GM12875 (cell line): ENCODE measurements around the gene RTEL1.
"Not testable (repeated sequence)": the region's sequence is repeated elsewhere in the genome, so short reads cannot be mapped to it uniquely, and the experiment has no call there.

Experiments used
- H3K4me3 ChIP-seq: one replicate; pipeline ENCODE4 v1.5.1; 2011; ENCODE audit warnings: low read depth, low read length, control low read depth
- TF ChIP-seq, protein P1 (sequence below): IDR thresholded peaks from 2 replicates; pipeline ENCODE4 v1.5.1; 2011; ENCODE audit warnings: low read depth, mild to moderate bottlenecking, control low read depth, inconsistent platforms, low read length, moderate library complexity, borderline replicate concordance; ENCODE audit not compliant: insufficient read depth

The RTEL1 gene, protein sequence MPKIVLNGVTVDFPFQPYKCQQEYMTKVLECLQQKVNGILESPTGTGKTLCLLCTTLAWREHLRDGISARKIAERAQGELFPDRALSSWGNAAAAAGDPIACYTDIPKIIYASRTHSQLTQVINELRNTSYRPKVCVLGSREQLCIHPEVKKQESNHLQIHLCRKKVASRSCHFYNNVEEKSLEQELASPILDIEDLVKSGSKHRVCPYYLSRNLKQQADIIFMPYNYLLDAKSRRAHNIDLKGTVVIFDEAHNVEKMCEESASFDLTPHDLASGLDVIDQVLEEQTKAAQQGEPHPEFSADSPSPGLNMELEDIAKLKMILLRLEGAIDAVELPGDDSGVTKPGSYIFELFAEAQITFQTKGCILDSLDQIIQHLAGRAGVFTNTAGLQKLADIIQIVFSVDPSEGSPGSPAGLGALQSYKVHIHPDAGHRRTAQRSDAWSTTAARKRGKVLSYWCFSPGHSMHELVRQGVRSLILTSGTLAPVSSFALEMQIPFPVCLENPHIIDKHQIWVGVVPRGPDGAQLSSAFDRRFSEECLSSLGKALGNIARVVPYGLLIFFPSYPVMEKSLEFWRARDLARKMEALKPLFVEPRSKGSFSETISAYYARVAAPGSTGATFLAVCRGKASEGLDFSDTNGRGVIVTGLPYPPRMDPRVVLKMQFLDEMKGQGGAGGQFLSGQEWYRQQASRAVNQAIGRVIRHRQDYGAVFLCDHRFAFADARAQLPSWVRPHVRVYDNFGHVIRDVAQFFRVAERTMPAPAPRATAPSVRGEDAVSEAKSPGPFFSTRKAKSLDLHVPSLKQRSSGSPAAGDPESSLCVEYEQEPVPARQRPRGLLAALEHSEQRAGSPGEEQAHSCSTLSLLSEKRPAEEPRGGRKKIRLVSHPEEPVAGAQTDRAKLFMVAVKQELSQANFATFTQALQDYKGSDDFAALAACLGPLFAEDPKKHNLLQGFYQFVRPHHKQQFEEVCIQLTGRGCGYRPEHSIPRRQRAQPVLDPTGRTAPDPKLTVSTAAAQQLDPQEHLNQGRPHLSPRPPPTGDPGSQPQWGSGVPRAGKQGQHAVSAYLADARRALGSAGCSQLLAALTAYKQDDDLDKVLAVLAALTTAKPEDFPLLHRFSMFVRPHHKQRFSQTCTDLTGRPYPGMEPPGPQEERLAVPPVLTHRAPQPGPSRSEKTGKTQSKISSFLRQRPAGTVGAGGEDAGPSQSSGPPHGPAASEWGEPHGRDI (N-terminal part only)

DNA sequence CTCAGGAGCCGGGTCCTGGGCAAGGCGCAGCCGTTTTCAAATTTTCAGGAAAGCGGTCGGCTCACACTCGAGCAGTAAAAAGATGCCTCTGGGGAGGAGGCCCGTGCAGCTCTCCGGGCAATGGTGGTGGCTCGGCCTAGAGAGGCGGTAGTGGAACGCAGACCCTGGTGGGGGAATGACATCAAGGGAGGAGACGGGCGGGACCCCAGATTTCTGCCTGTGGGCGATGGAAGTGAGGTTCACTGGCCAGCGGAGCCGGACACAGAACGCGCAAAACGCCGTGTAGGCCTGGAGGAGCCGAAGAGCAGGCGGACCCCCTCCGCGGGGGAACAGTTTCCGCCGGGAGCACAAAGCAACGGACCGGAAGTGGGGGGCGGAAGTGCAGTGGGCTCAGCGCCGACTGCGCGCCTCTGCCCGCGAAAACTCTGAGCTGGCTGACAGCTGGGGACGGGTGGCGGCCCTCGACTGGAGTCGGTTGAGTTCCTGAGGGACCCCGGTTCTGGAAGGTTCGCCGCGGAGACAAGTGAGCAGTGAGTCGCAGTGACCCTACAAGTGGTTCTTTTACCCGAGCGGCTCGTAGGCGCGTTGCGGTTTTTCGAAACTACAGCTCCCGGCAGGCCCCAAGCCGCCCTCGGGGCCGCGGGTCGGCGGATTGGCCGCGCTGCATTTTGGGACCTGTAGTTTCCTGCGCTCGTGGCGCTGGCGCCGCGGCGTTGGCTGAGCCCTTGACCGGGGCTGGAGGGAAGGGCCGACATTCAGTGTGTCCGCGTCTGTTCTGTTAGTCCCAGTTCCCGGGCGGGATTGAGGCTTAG lies at the start of gene RTEL1:
TSS of gene RTEL1 (plus strand) at position 376 of the 812 bp plus-strand sequence. CDS start 1,091 bp downstream, outside the sequence.
- peak within 1 kb of the TSS; percentile 59 for H3K4me3 ChIP-seq
- TF ChIP-seq, protein P1, sequence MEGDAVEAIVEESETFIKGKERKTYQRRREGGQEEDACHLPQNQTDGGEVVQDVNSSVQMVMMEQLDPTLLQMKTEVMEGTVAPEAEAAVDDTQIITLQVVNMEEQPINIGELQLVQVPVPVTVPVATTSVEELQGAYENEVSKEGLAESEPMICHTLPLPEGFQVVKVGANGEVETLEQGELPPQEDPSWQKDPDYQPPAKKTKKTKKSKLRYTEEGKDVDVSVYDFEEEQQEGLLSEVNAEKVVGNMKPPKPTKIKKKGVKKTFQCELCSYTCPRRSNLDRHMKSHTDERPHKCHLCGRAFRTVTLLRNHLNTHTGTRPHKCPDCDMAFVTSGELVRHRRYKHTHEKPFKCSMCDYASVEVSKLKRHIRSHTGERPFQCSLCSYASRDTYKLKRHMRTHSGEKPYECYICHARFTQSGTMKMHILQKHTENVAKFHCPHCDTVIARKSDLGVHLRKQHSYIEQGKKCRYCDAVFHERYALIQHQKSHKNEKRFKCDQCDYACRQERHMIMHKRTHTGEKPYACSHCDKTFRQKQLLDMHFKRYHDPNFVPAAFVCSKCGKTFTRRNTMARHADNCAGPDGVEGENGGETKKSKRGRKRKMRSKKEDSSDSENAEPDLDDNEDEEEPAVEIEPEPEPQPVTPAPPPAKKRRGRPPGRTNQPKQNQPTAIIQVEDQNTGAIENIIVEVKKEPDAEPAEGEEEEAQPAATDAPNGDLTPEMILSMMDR: no peak

DNA sequence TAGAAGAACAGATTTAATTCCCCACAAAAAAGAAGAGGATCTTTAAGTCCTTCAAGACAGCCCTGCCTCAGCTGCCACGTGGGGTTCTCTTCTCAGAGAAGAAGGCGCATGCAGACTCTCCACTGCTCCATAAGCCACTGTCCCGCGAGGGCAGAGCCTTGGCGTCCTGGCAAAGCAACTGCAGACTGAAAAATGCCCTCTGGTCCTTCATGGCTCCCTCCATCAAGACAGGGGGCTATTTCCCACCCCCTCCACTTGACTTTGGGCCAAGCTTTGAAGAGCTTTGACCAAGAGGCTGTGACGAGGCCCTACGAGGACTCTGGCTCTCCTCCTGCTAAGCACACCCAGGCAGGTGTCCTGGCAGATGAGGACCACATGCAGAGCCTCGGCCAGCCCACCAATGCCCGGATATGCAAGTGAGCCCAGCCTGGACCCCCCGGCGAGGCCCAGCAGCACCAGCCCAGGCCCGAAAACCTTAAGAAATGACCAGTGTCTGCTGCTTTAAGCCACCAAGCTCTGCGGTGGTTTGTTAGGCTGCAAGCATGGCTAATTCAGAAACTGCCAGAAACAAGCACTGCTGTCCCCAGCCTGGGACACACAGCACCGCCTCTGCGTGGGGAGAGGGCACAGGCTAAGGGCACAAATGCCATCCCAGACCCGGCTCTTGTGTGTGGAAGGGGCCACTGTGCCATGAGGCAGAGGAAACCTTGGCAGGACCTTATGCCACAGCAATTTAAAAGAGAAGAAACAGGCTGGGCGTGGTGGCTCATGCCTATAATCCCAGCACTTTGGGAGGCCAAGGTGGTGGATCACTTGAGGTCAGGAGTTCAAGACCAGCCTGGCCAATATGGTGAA lies 47.3 kb upstream of the RTEL1 start:
- TF ChIP-seq, protein P1: no peak
- no peak overlapping the region for H3K4me3 ChIP-seq

DNA sequence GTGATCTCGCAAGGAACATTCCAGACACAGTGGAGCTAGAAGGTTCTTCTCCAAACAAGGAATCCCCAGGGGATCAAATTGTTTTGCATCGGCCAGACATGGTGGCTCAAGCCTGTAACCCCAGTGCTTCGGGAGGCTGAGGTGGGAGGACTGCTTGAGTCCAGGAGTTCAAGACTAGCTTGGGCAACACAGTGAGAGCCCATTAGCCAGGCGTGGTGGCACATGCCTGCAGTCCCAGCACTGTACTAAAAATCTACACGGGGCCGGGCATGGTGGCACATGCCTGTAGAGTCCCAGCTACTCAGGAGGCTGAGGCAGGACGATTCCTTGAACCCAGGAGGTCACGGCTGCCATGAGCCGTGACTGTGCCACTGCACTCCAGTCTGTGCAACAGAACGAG lies 46.5 kb upstream of the RTEL1 start:
- H3K4me3 ChIP-seq: no peak overlapping the region
- TF ChIP-seq, protein P1: no peak

DNA sequence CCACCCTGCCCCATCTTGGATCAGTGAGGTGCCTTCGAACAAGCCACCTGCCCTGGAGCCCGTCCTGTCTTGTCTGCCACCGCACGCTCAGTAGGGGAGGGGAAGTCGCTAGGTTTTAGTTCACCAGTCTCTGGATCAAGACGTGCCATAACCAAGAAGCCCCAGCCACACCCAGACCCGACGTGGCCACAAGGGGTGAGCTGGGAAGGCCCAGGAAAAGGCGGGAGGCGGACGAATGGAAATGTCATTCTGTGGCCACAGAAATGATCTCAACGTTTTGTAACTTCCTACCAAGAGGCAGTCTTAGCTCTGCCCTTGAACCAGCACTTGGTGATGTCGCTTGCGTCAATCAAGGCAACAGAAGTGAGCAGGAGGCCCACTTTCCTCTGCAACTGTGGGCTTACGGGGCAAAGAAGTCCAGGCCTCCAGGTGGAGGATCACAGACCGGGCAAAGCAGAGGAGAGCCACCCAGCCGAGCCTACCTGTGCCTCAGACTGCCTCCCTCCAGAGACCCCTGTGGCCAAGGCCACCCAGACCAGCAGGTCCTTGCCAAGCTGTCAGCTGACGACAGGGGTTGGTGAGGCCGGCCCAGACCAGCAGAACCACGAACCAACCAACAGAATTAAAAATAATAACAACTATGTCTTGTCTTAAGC lies 45.7 kb upstream of the RTEL1 start:
- no peak overlapping the region for H3K4me3 ChIP-seq
- TF ChIP-seq, protein P1: no peak

DNA sequence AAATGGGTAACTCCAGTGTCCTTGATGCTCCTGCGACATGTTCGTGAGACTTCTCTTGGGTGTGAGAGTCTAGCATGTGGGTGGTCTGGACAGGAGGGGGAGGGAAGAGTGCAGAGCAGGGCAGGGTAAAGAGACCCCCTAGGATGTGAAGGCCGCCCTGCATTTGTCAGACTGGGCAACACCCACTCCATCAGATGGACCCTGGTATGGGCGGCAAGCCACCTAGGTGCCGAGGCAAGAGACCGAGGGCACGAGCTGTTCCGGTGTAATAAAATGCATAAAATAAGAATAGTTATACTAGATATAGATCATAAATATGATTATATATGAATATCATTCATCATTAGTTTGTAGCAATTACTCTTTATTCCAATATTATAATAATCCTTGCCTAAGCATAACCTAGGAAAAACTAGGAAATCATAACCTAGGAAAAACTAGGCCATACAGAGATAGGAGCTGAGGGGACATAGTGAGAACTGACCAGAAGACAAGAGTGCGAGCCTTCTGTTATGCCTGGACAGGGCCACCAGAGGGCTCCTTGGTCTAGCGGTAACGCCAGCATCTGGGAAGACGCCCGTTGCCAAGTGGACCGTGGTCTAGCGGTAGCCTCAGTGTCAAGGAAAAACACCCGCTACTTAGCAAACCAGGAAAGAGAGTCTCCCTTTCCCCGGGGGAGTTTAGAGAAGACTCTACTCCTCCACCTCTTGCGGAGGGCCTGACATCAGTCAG lies 44.1 kb upstream of the RTEL1 start:
- H3K4me3 ChIP-seq: not testable (repeated sequence)
- TF ChIP-seq, protein P1: 0 out of 2 replicates have a peak, but pooled peaks have one; percentile 7
